Activated CD8-positive, alpha-beta T cell treated with anti-CD3 and anti-CD28 coated beads for 36 hours (primary cell): ENCODE measurements around the gene PCGF3. TPM values are rescaled to one million over a fixed set of nuclear protein-coding genes. Genes with fewer than 3 reads are reported as not detected.
A peak's percentile ranks its signal among the peaks of the same experiment; 100 is the strongest.
"Not testable (repeated sequence)": the region's sequence is repeated elsewhere in the genome, so short reads cannot be mapped to it uniquely, and the experiment has no call there.

Experiments used
- ATAC-seq: fragments of 200-7000 bp; cut with Tn5 transposase; one replicate; pipeline ENCODE4 v1.10.0; 2021; ENCODE audit warnings: mild to moderate bottlenecking, moderate library complexity
- CTCF ChIA-PET: fragments of 350-600 bp; sonication (Branson Sonifier 250); formaldehyde crosslinking; loops from one replicate; lab custom pipeline; 2021; ENCODE audit warnings: antibody characterized with exemption; lab: Charles Lee
- POLR2A ChIA-PET: fragments of 350-600 bp; sonication (Branson Sonifier 250); formaldehyde crosslinking; loops from one replicate; lab custom pipeline; 2021; ENCODE audit warnings: antibody characterized with exemption; lab: Charles Lee
- DNase-seq: peaks from one replicate; pipeline ENCODE4 v3.0.0-alpha.2; 2020
- H3K27ac Mint-ChIP-seq: one replicate; pipeline ENCODE4 v1.8.0; 2021; ENCODE audit warnings: mild to moderate bottlenecking, mixed read lengths
- H3K27me3 Mint-ChIP-seq: one replicate; pipeline ENCODE4 v1.8.0; 2021; ENCODE audit warnings: mixed read lengths
- H3K36me3 Mint-ChIP-seq: one replicate; pipeline ENCODE4 v1.8.0; 2021; ENCODE audit warnings: low read depth, mixed read lengths
- H3K4me1 Mint-ChIP-seq: one replicate; pipeline ENCODE4 v1.8.0; 2021; ENCODE audit warnings: low read depth, mixed read lengths
- H3K4me3 Mint-ChIP-seq: one replicate; pipeline ENCODE4 v1.8.0; 2021; ENCODE audit warnings: mild to moderate bottlenecking, moderate library complexity, mixed read lengths
- H3K9me3 Mint-ChIP-seq: one replicate; pipeline ENCODE4 v1.8.0; 2021; ENCODE audit warnings: mixed read lengths
- intact Hi-C: fragments of 100-400 bp; cut with micrococcal nuclease; formaldehyde crosslinking; loops from one replicate; pipeline ENCODE4 v1.10.0; 2022
- total RNA-seq, 2 experiments: library from RNA; stranded (reverse); gene quantifications; one replicate each; pipeline ENCODE4 v1.2.3, GENCODE V29; 2021
- TF ChIP-seq, protein P1 (sequence below): fragments of 200-600 bp; IDR thresholded peaks from one replicate; pipeline ENCODE4 v1.8.0; 2022; ENCODE audit warnings: antibody characterized with exemption, mild to moderate bottlenecking

Gene PCGF3
- total RNA-seq, 2 experiments from 2014 or later, result 23.9 to 25.6 TPM

DNA sequence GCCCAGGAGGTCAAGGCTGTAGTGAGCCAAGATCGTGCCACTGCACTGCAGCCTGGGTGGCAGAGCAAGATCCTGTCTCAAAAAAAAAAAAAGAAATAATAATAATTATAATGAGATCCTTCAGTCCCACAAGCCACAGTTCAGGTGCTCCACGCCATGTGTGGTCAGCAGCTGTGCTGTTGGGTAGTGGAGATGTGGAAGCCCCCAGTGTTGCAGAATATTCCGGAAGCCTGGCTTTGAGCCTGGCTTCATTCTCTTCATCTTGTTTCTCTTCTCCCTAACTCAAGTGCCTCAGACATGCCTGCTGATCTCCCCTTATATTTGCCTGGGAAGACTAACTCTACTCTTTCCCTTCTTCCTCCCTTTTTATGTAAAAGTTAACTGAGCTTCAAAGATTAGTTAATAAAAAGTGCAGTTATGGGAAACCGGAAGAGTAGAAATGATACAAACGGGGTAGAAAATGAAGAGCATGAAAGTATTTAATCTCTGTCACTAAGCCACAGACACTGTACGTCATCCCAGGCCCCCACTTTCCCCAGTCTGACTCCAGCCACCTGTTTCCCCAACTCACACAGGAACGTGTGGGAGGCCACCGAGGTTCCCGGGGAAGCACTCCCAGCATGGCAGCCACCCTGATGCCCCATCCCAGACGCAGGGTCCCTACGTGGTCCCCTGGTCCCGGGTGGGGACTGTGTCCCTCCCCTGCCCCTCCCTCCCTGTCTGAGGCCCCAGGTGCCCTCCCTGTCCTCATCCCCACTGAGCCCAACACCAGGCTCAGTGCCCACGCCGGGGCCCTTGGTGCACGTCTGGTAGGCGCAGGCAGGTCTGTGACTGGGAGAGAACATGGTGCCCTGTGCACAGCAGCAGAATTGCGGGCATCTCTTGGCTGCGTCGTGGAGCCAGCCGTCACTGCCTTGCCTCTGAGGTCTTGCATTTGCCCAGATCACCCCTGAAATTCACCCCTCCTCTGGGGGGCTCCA, 24.0 kb downstream of the PCGF3 start:
- ATAC-seq, result no peak
- Mint-ChIP-seq H3K27me3 (no peaks in the 10 kb centered on the region), H3K9me3 (no peaks in the 10 kb centered on the region), H3K36me3 (peaks cover 15% of the 10 kb centered on the region), H3K4me1 (peaks cover 4% of the 10 kb centered on the region), H3K27ac (peak overlapping the region; percentile 21), H3K4me3 (no peak overlapping the region)
- TF ChIP-seq, protein P1, sequence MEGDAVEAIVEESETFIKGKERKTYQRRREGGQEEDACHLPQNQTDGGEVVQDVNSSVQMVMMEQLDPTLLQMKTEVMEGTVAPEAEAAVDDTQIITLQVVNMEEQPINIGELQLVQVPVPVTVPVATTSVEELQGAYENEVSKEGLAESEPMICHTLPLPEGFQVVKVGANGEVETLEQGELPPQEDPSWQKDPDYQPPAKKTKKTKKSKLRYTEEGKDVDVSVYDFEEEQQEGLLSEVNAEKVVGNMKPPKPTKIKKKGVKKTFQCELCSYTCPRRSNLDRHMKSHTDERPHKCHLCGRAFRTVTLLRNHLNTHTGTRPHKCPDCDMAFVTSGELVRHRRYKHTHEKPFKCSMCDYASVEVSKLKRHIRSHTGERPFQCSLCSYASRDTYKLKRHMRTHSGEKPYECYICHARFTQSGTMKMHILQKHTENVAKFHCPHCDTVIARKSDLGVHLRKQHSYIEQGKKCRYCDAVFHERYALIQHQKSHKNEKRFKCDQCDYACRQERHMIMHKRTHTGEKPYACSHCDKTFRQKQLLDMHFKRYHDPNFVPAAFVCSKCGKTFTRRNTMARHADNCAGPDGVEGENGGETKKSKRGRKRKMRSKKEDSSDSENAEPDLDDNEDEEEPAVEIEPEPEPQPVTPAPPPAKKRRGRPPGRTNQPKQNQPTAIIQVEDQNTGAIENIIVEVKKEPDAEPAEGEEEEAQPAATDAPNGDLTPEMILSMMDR, result no peak
- intact Hi-C loops, result no loop called here
- POLR2A ChIA-PET, result no interaction called here
- CTCF ChIA-PET, result no interaction called here
- no peak for DNase-seq

DNA sequence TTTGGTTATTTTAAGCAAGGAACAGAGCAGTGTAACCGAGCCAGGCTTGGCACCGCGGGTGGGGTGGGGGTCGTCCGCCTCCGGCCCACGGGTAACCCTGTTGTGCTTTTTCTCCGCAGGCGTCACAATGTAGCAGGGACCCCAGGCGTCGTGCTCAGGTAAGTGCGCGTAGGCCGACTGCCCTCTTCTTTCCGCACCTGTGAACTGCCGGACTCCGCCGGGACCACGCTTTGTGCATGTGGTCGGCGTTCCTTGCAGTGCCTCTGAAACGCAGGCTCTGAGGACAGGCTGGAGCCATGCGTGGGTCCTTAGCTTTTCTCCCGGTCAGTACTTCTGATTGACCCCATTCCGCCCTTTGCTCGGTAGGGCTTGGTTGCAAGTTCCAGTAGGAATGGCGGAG, 24.9 kb downstream of the PCGF3 start:
- Mint-ChIP-seq H3K4me3 (no peak overlapping the region), H3K27ac (no peak overlapping the region), H3K36me3 (peaks cover 15% of the 10 kb centered on the region), H3K27me3 (no peaks in the 10 kb centered on the region), H3K4me1 (peaks cover 2% of the 10 kb centered on the region), H3K9me3 (no peaks in the 10 kb centered on the region)
- ChIA-PET CTCF (no interaction called here), POLR2A (no interaction called here)
- intact Hi-C loops, result no loop called here
- TF ChIP-seq, protein P1, result no peak
- DNase-seq, result no peak
- no peak for ATAC-seq

DNA sequence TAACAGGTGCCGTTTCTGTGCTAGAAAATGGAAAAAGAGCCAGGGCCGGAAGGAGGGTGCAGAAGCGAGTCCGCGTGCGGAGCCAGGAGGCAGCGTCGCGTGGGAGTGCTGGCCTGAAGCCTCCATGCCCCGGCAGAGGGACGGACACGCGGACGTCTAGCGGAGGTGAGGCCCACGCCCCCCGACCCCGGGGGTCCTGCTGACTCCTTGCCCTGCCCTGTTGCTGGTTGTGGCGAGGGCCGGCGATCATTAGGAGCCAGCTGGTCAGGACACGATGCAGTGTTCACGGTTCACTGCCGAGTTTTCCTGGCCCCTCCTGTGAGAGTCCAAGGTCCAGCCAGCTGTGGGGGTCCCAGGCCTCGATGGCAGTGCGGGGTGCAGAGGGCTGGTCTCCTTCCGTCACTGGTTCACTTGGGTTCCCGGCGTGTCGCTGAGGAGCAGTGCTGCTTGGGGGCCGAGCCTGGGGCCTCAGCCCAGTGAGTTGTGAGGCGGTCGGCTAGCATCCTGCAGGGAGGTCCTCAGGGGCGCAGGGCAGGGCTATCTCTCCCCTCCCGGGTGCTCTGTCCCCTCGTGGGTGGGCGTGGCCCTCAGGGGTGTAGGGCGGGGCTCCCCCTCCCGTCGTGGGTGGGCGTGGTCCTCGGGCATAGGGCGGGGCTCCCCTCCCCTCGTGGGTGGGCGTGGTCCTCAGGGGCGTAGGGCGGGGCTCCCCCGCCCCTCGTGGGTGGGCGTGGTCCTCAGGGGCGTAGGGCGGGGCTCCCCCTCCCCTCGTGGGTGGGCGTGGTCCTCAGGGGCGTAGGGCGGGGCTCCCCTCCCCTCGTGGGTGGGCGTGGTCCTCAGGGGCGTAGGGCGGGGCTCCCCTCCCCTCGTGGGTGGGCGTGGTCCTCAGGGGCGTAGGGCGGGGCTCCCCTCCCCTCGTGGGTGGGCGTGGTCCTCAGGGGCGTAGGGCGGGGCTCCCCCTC, 25.6 kb downstream of the PCGF3 start:
- intact Hi-C loops, H3K4me3 Mint-ChIP-seq, H3K27me3 Mint-ChIP-seq, H3K4me1 Mint-ChIP-seq, H3K27ac Mint-ChIP-seq, POLR2A ChIA-PET, H3K9me3 Mint-ChIP-seq, CTCF ChIA-PET: not testable (repeated sequence)
- DNase-seq (peak; percentile 17), ATAC-seq (peak; percentile 47)
- peaks cover 15% of the 10 kb centered on the region for H3K36me3 Mint-ChIP-seq

DNA sequence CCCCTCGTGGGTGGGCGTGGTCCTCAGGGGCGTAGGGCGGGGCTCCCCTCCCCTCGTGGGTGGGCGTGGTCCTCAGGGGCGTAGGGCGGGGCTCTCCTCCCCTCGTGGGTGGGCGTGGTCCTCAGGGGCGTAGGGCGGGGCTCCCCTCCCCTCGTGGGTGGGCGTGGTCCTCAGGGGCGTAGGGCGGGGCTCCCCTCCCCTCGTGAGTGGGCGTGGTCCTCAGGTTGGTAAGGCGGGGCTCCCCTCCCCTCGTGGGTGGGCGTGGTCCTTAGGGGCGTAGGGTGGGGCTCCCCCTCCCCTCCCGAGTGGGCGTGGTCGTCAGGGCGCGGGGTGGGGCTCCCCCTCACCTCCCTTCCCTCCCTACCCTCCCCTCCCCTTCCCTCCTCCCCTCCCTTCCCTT, 26.3 kb downstream of the PCGF3 start:
- CTCF ChIA-PET, H3K4me3 Mint-ChIP-seq, H3K9me3 Mint-ChIP-seq, intact Hi-C loops, ATAC-seq, H3K4me1 Mint-ChIP-seq, POLR2A ChIA-PET, H3K27me3 Mint-ChIP-seq, H3K27ac Mint-ChIP-seq: not testable (repeated sequence)
- DNase-seq, result peak; percentile 19
- H3K36me3 Mint-ChIP-seq, result peaks cover 15% of the 10 kb centered on the region

DNA sequence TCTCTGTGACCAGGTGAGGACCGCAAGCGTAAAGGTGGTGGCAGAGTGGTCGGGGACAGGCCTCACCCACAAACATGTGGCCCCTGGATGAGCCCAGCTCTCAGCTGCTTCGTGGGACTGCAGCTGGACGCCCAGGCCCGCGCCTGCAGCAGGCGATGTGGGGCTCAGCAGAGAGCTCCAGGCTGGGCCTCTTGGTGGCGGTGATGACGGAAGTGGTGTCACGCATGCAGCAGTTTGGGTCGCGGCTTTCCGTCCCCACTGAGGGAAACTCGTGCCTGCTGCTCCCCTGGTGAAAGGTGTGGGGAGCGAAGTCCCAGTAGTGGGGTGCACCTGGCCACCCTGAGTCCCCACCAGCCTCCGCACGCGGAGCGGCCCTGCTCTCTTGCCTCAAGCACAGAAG, 26.9 kb downstream of the PCGF3 start:
- no peaks in the 10 kb centered on the region for H3K27me3 Mint-ChIP-seq
- POLR2A ChIA-PET, result no interaction called here

More for the DNA sequence above, 26.9 kb downstream of the PCGF3 start:
- intact Hi-C loops, result no loop called here
- DNase-seq, result no peak
- no peak overlapping the region for H3K4me3 Mint-ChIP-seq
- H3K36me3 Mint-ChIP-seq, result peaks cover 15% of the 10 kb centered on the region
- no peak for ATAC-seq
- no peaks in the 10 kb centered on the region for H3K4me1 Mint-ChIP-seq
- no peaks in the 10 kb centered on the region for H3K9me3 Mint-ChIP-seq
- TF ChIP-seq, protein P1, result no peak
- H3K27ac Mint-ChIP-seq, result no peak overlapping the region
- CTCF ChIA-PET, result no interaction called here
